Measurements from ENCODE around the gene OXT. TPM values are rescaled to one million over a fixed set of nuclear protein-coding genes. Genes with fewer than 3 reads are reported as not detected.

The OXT gene
- total and polyA plus RNA-seq, 2 of the 13 experiments (the other 11 are each of a cell fraction or from before 2014, with no cell fraction given) = not detected

- peak; percentile 68 for TF ChIP-seq PLSCR1 (CRISPR knock-in tag; IDR thresholded peaks at IDR 0.05; ENCODE audit: borderline replicate concordance)
- TF ChIP-seq NFAT5 (CRISPR knock-in tag; IDR thresholded peaks at IDR 0.05) = peak; percentile 79
- peak; percentile 93 for TF ChIP-seq POGK (CRISPR knock-in tag; conservative IDR thresholded peaks at IDR 0.05)
- no peak; the same call in 1 of the 2 replicates for TF ChIP-seq ZBTB39 (CRISPR knock-in tag; IDR thresholded peaks at IDR 0.05)
- TF ChIP-seq ZNF768 (CRISPR knock-in tag; IDR thresholded peaks at IDR 0.05) = peak; percentile 75; the same call in 1 of the 2 replicates
- peak; percentile 70 for TF ChIP-seq SRSF4 (IDR thresholded peaks at IDR 0.05; ENCODE audit: low read depth, low read length, poor library complexity, severe bottlenecking)
- TF ChIP-seq ZNF550 (CRISPR knock-in tag; IDR thresholded peaks at IDR 0.05; ENCODE audit: borderline replicate concordance) = peak; percentile 24; the same call in 1 of the 2 replicates
- peak; percentile 100 for TF ChIP-seq ZSCAN31 (CRISPR knock-in tag; IDR thresholded peaks at IDR 0.05; ENCODE audit: low read depth)
- no peak for TF ChIP-seq MTF1 (CRISPR knock-in tag; IDR thresholded peaks at IDR 0.05)
- TF ChIP-seq, protein P1, sequence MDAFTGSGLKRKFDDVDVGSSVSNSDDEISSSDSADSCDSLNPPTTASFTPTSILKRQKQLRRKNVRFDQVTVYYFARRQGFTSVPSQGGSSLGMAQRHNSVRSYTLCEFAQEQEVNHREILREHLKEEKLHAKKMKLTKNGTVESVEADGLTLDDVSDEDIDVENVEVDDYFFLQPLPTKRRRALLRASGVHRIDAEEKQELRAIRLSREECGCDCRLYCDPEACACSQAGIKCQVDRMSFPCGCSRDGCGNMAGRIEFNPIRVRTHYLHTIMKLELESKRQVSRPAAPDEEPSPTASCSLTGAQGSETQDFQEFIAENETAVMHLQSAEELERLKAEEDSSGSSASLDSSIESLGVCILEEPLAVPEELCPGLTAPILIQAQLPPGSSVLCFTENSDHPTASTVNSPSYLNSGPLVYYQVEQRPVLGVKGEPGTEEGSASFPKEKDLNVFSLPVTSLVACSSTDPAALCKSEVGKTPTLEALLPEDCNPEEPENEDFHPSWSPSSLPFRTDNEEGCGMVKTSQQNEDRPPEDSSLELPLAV (CRISPR knock-in tag; conservative IDR thresholded peaks at IDR 0.05; ENCODE audit: low read depth) = peak; percentile 77; the same call in 1 of the 2 replicates
- no peak for TF ChIP-seq ZZZ3 (CRISPR knock-in tag; IDR thresholded peaks at IDR 0.05; ENCODE audit: borderline replicate concordance)
- TF ChIP-seq TBL1XR1 (IDR thresholded peaks at IDR 0.05; ENCODE audit: borderline replicate concordance, low read length, partially characterized antibody) = peak; percentile 81
Measured at GRCh38 chr20:3045816-3046676, 25.4 kb upstream of the OXT start, which contains the start of gene MRPS26 (continued).
